K562 treated with DMSO at 1 percent for 48 hours (cell line): ENCODE results near the gene SOAT1. TPM values are rescaled to one million over a fixed set of nuclear protein-coding genes. Genes with fewer than 3 reads are reported as not detected.

Source experiments
- total RNA-seq: library from RNA; unstranded; fragments of 300-600 nt; gene quantifications from 2 replicates; pipeline ENCODE4 v1.2.3, GENCODE V29; 2022; ENCODE audit warnings: low replicate concordance; ENCODE audit errors: extremely low read depth

SOAT1 gene
- total RNA-seq: not detected in 2 replicates

GRCh38 chr1:179293340-179294327, at the start of gene SOAT1:
Gene SOAT1 (plus strand): TSS chr1:179293797. CDS start chr1:179302685, 8,888 bp downstream.

GRCh38 chr1:179365342-179366092, 71.9 kb downstream of the SOAT1 start, which contains the start of gene AXDND1:
Gene AXDND1 (plus strand): TSS chr1:179365971. CDS start chr1:179366510, 539 bp downstream.

Other genes starting within 250 kb of the SOAT1 start
- gene TOR3A, start 211.7 kb upstream of the SOAT1 start, total RNA-seq: not detected in 2 replicates
- gene ABL2, start 64.1 kb upstream of the SOAT1 start, total RNA-seq: not detected in 2 replicates
- gene AXDND1, start 72.2 kb downstream of the SOAT1 start, total RNA-seq: not detected in 2 replicates